Stimulated activated memory B cell treated with anti-CD40 and anti-IgM and Interleukin-4, amounts not matched to agents 10 μg/mL and 1 μg/mL and 100 μg/mL, for 72 hours (primary cell): ENCODE measurements around the gene NPRL2.
"Not testable (repeated sequence)": the region's sequence is repeated elsewhere in the genome, so short reads cannot be mapped to it uniquely, and the experiment has no call there.

Experiments
- ATAC-seq: fragments of 150-1000 bp; cut with Tn5 transposase; 2 replicates; pipeline ENCODE4 v1.10.0; 2021
- H3K27ac Mint-ChIP-seq: one replicate; pipeline ENCODE4 v1.8.0; 2022; ENCODE audit warnings: mild to moderate bottlenecking, mixed read lengths
- H3K27me3 Mint-ChIP-seq: one replicate; pipeline ENCODE4 v1.8.0; 2022; ENCODE audit warnings: mixed read lengths
- H3K36me3 Mint-ChIP-seq: one replicate; pipeline ENCODE4 v1.8.0; 2022; ENCODE audit warnings: mixed read lengths
- H3K4me1 Mint-ChIP-seq: one replicate; pipeline ENCODE4 v1.8.0; 2022; ENCODE audit warnings: mixed read lengths
- H3K4me3 Mint-ChIP-seq: one replicate; pipeline ENCODE4 v1.8.0; 2022; ENCODE audit warnings: mild to moderate bottlenecking, moderate library complexity, mixed read lengths
- H3K9me3 Mint-ChIP-seq: one replicate; pipeline ENCODE4 v1.8.0; 2022; ENCODE audit warnings: mixed read lengths

NPRL2 gene

GRCh38 chr3:50319894-50320625 lies 30.5 kb downstream of the NPRL2 start:
- Mint-ChIP-seq H3K27me3 (no peaks in the 10 kb centered on the region), H3K4me3 (peak overlapping the region; percentile 77), H3K27ac (peak overlapping the region; percentile 97), H3K9me3 (no peaks in the 10 kb centered on the region), H3K4me1 (peaks cover 77% of the 10 kb centered on the region), H3K36me3 (peaks cover 16% of the 10 kb centered on the region)
- no peak for ATAC-seq

GRCh38 chr3:50319181-50319893 lies 31.2 kb downstream of the NPRL2 start:
- ATAC-seq: no peak
- Mint-ChIP-seq H3K4me1 (peaks cover 72% of the 10 kb centered on the region), H3K4me3 (peak overlapping the region; percentile 17), H3K36me3 (peaks cover 9% of the 10 kb centered on the region), H3K27me3 (no peaks in the 10 kb centered on the region), H3K9me3 (no peaks in the 10 kb centered on the region), H3K27ac (no peak overlapping the region)

- Mint-ChIP-seq H3K4me1 (peaks cover 67% of the 10 kb centered on the region), H3K4me3 (no peak overlapping the region), H3K9me3 (no peaks in the 10 kb centered on the region), H3K36me3 (peaks cover 8% of the 10 kb centered on the region), H3K27me3 (no peaks in the 10 kb centered on the region), H3K27ac (no peak overlapping the region)
- no peak for ATAC-seq
Observed at GRCh38 chr3:50318615-50319014, 32.0 kb downstream of the NPRL2 start.

- no peak for ATAC-seq
- peaks cover 62% of the 10 kb centered on the region for H3K4me1 Mint-ChIP-seq
- H3K27me3 Mint-ChIP-seq: no peaks in the 10 kb centered on the region
- no peak overlapping the region for H3K27ac Mint-ChIP-seq
- peaks cover 8% of the 10 kb centered on the region for H3K36me3 Mint-ChIP-seq
- no peaks in the 10 kb centered on the region for H3K9me3 Mint-ChIP-seq
- no peak overlapping the region for H3K4me3 Mint-ChIP-seq
Observed at GRCh38 chr3:50318163-50318562, 32.4 kb downstream of the NPRL2 start.

DNA sequence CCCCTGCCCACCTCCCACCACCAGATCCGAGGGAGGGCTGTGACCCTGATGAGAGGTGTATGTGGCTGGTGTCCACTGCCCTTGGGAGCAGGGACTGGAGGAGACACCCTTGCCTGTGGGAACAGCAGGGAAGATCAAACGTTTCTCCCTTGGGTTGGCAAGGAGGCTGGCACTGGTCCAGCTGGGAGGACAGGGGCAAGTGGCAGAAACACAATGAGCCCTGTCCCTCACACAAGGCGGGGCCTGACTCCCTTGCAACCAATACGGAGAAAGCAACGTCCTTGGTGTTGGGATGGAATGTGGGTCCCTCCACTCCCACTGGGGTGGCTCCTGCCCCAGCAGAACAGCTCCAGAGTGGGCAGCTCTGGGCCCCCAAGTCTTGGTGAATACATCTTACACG lies 33.3 kb downstream of the NPRL2 start:
- Mint-ChIP-seq H3K4me1 (peaks cover 54% of the 10 kb centered on the region), H3K27ac (peak overlapping the region; percentile 88), H3K27me3 (no peaks in the 10 kb centered on the region), H3K4me3 (no peak overlapping the region), H3K9me3 (no peaks in the 10 kb centered on the region), H3K36me3 (peaks cover 8% of the 10 kb centered on the region)
- ATAC-seq: no peak

- peak; percentile 63 for ATAC-seq
- peak overlapping the region; percentile 88 for H3K27ac Mint-ChIP-seq
- peaks cover 8% of the 10 kb centered on the region for H3K36me3 Mint-ChIP-seq
- H3K4me1 Mint-ChIP-seq: peaks cover 52% of the 10 kb centered on the region
- H3K9me3 Mint-ChIP-seq: no peaks in the 10 kb centered on the region
- peak overlapping the region; percentile 62 for H3K4me3 Mint-ChIP-seq
- no peaks in the 10 kb centered on the region for H3K27me3 Mint-ChIP-seq
Observed at GRCh38 chr3:50316657-50317242, 33.8 kb downstream of the NPRL2 start.

GRCh38 chr3:50314816-50315215 lies 35.8 kb downstream of the NPRL2 start:
- no peak for ATAC-seq
- Mint-ChIP-seq H3K27ac (peak overlapping the region; percentile 14), H3K36me3 (peaks cover 8% of the 10 kb centered on the region), H3K4me3 (no peak overlapping the region), H3K27me3 (no peaks in the 10 kb centered on the region), H3K4me1 (peaks cover 42% of the 10 kb centered on the region), H3K9me3 (no peaks in the 10 kb centered on the region)

- no peak for ATAC-seq
- Mint-ChIP-seq H3K4me1 (peaks cover 38% of the 10 kb centered on the region), H3K27me3 (no peaks in the 10 kb centered on the region), H3K36me3 (peaks cover 8% of the 10 kb centered on the region), H3K4me3 (no peak overlapping the region), H3K9me3 (no peaks in the 10 kb centered on the region), H3K27ac (peak overlapping the region; percentile 14)
Observed at GRCh38 chr3:50314342-50314741, 36.2 kb downstream of the NPRL2 start.

DNA sequence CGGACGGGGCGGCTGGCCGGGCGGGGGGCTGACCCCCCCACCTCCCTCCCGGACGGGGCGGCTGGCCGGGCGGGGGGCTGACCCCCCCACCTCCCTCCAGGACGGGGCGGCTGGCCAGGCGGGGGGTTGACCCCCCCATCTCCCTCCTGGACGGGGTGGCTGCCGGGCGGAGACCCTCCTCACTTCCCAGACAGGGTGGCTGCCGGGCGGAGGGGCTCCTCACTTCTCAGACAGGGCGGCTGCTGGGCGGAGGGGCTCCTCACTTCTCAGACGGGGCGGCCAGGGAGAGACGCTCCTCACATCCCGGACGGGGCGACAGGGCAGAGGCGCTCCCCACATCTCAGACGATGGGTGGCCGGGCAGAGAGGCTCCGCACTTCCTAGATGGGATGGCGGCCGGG lies 38.5 kb downstream of the NPRL2 start:
- H3K27me3 Mint-ChIP-seq, H3K27ac Mint-ChIP-seq, H3K9me3 Mint-ChIP-seq, ATAC-seq, H3K4me3 Mint-ChIP-seq, H3K36me3 Mint-ChIP-seq: not testable (repeated sequence)
- peaks cover 18% of the 10 kb centered on the region for H3K4me1 Mint-ChIP-seq

DNA sequence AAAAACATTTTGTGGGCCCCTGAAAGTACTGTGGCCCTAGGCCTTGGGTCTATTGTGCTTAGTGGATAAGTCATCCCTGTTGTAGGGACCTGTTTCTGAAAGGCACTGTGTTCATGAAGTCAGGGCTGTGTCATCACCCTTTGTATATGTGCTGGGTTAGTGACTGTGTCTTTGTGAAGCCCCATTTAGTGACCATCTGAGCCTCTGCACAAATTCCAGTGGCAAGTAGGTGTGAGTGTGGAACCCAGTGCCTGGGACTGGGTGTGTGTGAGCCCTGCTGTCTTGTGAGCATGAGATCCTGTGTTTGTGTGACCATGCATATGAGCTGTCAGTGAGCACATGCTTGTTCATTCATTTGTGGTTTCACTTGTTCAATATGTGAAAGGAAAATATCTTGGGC lies 46.0 kb downstream of the NPRL2 start:
- no peaks in the 10 kb centered on the region for H3K36me3 Mint-ChIP-seq
- ATAC-seq: no peak

DNA sequence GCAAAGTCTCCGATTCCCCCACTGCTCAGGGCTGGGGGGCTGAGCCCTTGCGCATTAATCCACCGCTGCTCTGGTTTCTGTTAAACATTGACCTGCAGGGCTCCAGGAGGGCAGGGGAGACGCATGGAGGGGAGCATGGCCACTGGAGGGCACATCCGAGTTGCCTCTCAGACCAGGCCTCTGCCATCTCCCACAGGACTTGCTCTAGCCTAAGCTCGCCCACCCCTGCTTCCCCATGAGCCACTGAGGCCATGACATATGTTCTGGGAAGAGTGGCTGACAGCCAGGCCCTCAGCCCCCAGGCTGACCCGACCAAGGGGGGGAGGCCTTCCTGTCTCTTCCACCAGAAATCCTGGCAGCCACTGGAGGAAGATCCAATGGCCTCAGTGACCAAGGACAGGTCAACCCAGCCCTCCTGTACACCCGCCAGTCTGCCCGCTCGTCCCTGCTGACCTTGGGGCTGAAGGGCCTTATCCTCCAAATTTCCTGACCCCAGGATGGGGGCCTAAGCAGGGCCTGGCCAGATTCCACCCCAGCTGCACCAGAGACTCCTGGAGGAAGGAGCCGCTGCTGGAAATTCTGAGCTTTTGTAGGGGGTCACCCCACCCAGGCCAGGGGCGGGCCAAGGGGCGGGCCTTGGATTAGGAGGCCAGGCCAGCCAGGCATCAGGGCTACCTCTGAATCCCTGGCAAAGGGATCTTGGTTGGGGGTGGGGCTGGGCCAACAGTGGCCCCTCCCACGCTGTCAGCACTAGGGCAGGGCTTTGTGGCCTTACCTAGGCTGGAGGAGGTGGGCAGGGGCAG lies 47.4 kb downstream of the NPRL2 start, which contains the start of gene HYAL1:
HYAL1 (minus strand) TSS at position 562 of the 803 bp plus-strand sequence. CDS start 618 bp downstream, outside the sequence.
- Mint-ChIP-seq H3K4me3 (no peak within 1 kb of the TSS), H3K4me1 (peaks cover 19% of the 10 kb centered on the region), H3K36me3 (no peaks in the 10 kb centered on the region), H3K27me3 (no peaks in the 10 kb centered on the region), H3K9me3 (no peaks in the 10 kb centered on the region), H3K27ac (peak within 1 kb of the TSS; percentile 44)
- ATAC-seq: no peak

More for the DNA sequence above, 46.0 kb downstream of the NPRL2 start:
- Mint-ChIP-seq H3K4me3 (no peak overlapping the region), H3K4me1 (peaks cover 16% of the 10 kb centered on the region), H3K27ac (no peak overlapping the region), H3K9me3 (no peaks in the 10 kb centered on the region), H3K27me3 (no peaks in the 10 kb centered on the region)

DNA sequence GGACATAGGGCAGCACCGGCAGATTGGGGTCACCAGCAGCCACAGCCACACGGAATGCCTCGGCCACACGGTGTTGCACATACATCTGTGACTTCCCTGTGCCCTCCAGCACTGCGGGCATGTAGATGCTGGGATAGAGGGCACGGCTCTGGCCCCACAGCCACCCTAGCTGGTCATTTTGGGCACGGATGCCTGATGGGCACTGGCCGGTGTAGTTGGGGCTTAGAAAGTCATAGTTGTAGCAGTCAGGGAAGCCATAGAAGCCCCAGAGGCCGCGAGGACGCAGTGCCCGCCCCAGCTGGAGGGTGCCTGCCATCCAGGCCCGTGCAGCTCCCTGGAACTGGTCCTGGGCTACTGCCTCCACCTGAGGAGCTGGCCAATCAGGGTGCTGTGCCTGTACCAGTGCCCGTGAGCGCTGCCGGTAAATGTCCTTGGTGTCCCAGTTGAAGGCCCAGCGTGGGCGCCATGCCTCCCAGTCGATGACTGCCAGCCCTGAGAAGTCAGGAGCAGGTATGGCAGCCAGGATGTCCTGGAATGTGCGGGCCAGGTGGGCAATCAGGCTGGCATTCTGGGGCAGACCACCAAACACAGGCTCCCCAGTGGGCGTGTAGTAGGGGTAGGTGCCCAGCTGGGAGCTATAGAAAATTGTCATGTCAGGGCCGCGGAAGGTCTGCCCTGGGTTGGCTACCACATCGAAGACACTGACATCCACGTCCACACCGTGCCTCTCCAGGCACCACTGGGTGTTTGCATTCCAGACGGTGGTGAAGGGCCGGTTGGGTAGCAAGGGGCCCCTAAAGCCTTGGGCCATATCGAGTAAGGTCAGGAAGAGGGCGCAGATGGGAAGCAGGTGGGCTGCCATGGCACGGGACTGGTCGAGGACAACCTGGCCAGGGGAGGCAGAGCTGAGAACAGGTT lies 48.2 kb downstream of the NPRL2 start:
- Mint-ChIP-seq H3K9me3 (no peaks in the 10 kb centered on the region), H3K27ac (peak overlapping the region; percentile 44), H3K27me3 (no peaks in the 10 kb centered on the region), H3K36me3 (no peaks in the 10 kb centered on the region), H3K4me1 (peaks cover 28% of the 10 kb centered on the region), H3K4me3 (no peak overlapping the region)
- no peak for ATAC-seq

DNA sequence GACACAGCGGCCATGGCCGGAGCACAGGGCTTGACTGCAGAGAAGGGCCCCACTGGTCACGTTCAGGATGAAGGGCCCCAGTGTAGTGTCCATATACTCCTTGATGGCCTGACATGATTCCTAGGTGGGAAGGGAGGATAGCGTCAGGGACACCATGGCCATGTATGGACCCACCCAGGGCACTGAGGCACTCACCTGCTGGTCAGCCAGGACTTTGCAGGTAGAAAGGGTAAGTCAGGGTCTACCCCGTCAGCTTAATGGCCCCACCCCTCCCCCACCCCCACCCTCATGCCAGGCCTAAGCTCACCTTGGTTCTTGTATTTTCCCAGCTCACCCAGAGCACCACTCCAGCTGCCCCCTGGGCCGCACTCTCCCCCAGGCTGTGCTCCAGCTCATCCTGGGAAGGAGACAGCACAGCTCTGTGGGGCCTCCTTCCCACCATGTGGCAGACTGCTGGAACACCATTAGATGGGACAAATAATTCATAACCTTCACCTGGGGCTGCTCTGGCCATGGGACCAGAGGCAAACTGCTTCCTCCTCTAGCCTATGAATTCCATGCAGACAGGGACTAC lies 49.8 kb downstream of the NPRL2 start:
- H3K36me3 Mint-ChIP-seq: peaks cover 6% of the 10 kb centered on the region
- H3K9me3 Mint-ChIP-seq: no peaks in the 10 kb centered on the region
- ATAC-seq: no peak
- H3K27ac Mint-ChIP-seq: peak overlapping the region; percentile 99
- peaks cover 39% of the 10 kb centered on the region for H3K4me1 Mint-ChIP-seq
- peak overlapping the region; percentile 94 for H3K4me3 Mint-ChIP-seq
- no peaks in the 10 kb centered on the region for H3K27me3 Mint-ChIP-seq
